GM12878 (cell line): ENCODE measurements around the gene TERF2IP. TPM values are rescaled to one million over a fixed set of nuclear protein-coding genes. Genes with fewer than 3 reads are reported as not detected.

Experiments used
- ATAC-seq: fragments of 200-7000 bp; cut with Tn5 transposase; 3 replicates; pipeline ENCODE4 v1.9.1; 2020; ENCODE audit warnings: mild to moderate bottlenecking, moderate library complexity
- BruUV-seq: library from RNA; stranded (reverse); fragments of 400-500 nt; replicated peaks from 2 replicates; lab custom pipeline; 2021; lab: Mats Ljungman, UMichigan
- CTCF ChIA-PET: fragments of 300-600 bp; sonication (Branson Sonifier 250); formaldehyde crosslinking; extraction: SDS; loops from one replicate; lab custom pipeline; 2021; ENCODE audit warnings: inconsistent platforms; lab: Yijun Ruan, JAX
- POLR2A ChIA-PET: fragments of 350-600 bp; formaldehyde crosslinking; extraction: SDS; loops from one replicate; lab custom pipeline; 2021; ENCODE audit warnings: inconsistent platforms; lab: Charles Lee
- RAD21 ChIA-PET: fragments of 300-600 bp; sonication (Branson Sonifier 250); formaldehyde crosslinking; loops from one replicate; lab custom pipeline; 2023; ENCODE audit warnings: antibody characterized with exemption; ENCODE audit not compliant: unreplicated experiment; lab: Charles Lee
- SMC1A ChIA-PET: fragments of 300-600 bp; sonication (Branson Sonifier 250); formaldehyde crosslinking; loops from one replicate; lab custom pipeline; 2023; ENCODE audit not compliant: unreplicated experiment, uncharacterized antibody; lab: Charles Lee
- DNase-seq: peaks from one replicate; pipeline ENCODE4 v3.0.0-alpha.2; 2011; ENCODE audit warnings: low read depth, low spot score
- FAIRE-seq: peaks from 3 replicates; lab custom pipeline; 2011; peaks lifted over from hg19 to GRCh38; lab: Jason Lieb, UNC
- H2AFZ ChIP-seq: 2 replicates; pipeline ENCODE4 v1.6.0; 2011; ENCODE audit warnings: low read depth, low read length, control low read depth; ENCODE audit not compliant: control insufficient read depth
- H3K27ac ChIP-seq: 2 replicates; pipeline ENCODE4 v1.5.1; 2011; ENCODE audit warnings: control low read depth; ENCODE audit not compliant: control insufficient read depth, insufficient read depth
- H3K27me3 ChIP-seq, 2 experiments: replicated peaks in 1 of 2; 2 replicates each; pipeline versions ENCODE4 v1.6.0 to v1.6.1; 2011; ENCODE audit warnings: low read length in 1 of 2; ENCODE audit not compliant: control insufficient read depth in 2 of 2, insufficient read depth in 2 of 2
- H3K36me3 ChIP-seq, 2 experiments: 2 replicates each; pipeline ENCODE4 v1.5.1; 2011; ENCODE audit warnings: low read length in 1 of 2; ENCODE audit not compliant: control insufficient read depth in 2 of 2, insufficient read depth in 2 of 2
- H3K4me1 ChIP-seq: 2 replicates; pipeline ENCODE4 v1.6.1; 2011; ENCODE audit warnings: mild to moderate bottlenecking, low read length, moderate library complexity, mixed read lengths; ENCODE audit not compliant: control insufficient read depth, insufficient read depth
- H3K4me2 ChIP-seq: 2 replicates; pipeline ENCODE4 v1.6.0; 2011; ENCODE audit warnings: control low read depth; ENCODE audit not compliant: control insufficient read depth, insufficient read depth
- H3K4me3 ChIP-seq: fragments of 200-600 bp; sonication (generic); 2 replicates; pipeline ENCODE4 v1.5.1; 2016
- H3K79me2 ChIP-seq: 2 replicates; pipeline ENCODE4 v1.6.0; 2011; ENCODE audit warnings: low read length; ENCODE audit not compliant: control insufficient read depth, insufficient read depth
- H3K9ac ChIP-seq: 2 replicates; pipeline ENCODE4 v1.8.0; 2011; ENCODE audit warnings: low read length, control low read depth, mixed read lengths; ENCODE audit not compliant: control insufficient read depth, insufficient read depth
- H3K9me3 ChIP-seq: replicated peaks from 3 replicates; pipeline ENCODE4 v1.5.1; 2011; ENCODE audit warnings: mild to moderate bottlenecking, low read length; ENCODE audit not compliant: control insufficient read depth, insufficient read depth
- H4K20me1 ChIP-seq: 2 replicates; pipeline ENCODE4 v1.6.0; 2011; ENCODE audit not compliant: control insufficient read depth, insufficient read depth
- ESRRA ChIP-seq: IDR thresholded peaks from 2 replicates; pipeline ENCODE4 v1.6.1; 2012; ENCODE audit warnings: mild to moderate bottlenecking, low read length, improper control_type of control experiment
- HDAC2 ChIP-seq: fragments of 200-600 bp; sonication (generic); IDR thresholded peaks from 2 replicates; pipeline ENCODE4 v1.6.1; 2017
- SMC3 ChIP-seq: IDR thresholded peaks from 2 replicates; pipeline ENCODE4 v1.6.1; 2011; ENCODE audit warnings: low read length, improper control_type of control experiment, borderline replicate concordance
- ZNF24 ChIP-seq: fragments of 450-650 bp; IDR thresholded peaks from 2 replicates; pipeline ENCODE4 v1.6.1; 2017; ENCODE audit warnings: antibody characterized with exemption, mild to moderate bottlenecking
- WGBS: methylation state at CpG from one replicate; pipeline ENCODE4 v1.1.6; 2016; ENCODE audit warnings: low lambda C conversion rate; ENCODE audit not compliant: insufficient replicate concordance, insufficient coverage; ENCODE audit errors: missing lambda C conversion rate; 5-methylcytosine and 5-hydroxymethylcytosine counted together
- in situ Hi-C: fragments of 300-500 bp; cut with MboI; formaldehyde crosslinking; loops from 9 replicates; pipeline ENCODE4 v1.14.3; 2018; ENCODE audit warnings: mixed read lengths
- intact Hi-C: fragments of 100-400 bp; cut with micrococcal nuclease; formaldehyde crosslinking; loops from one replicate; pipeline ENCODE4 v1.14.2; 2022; ENCODE audit not compliant: unreplicated experiment
- polyA plus RNA-seq, 11 experiments: library from polyadenylated mRNA; depleted of rRNA in 4 of 11; unstranded in 6 of 11; stranded (reverse) in 5 of 11; fragments of >200 nt; fragmentation: Nextera tagmentation in 4 of 11; fragmentation: Illumina TruSeq in 1 of 11; extraction: Ambion mirVana in 4 of 11; extraction: Trizol in 1 of 11; gene quantifications; 1 replicate in 1 of 11; 2 replicates in 10 of 11; pipeline versions ENCODE4 v1.2.1 to v1.2.3, GENCODE V29; 2011 to 2016; ENCODE audit warnings: inconsistent platforms in 2 of 11, missing spikeins in 2 of 11, low read depth in 1 of 11
- total RNA-seq, 4 experiments: library from RNA; depleted of rRNA in 3 of 4; stranded (reverse); fragments of >200 nt in 3 of 4; fragmentation: Illumina TruSeq in 1 of 4; extraction: Trizol in 1 of 4; gene quantifications; 2 replicates each; pipeline versions ENCODE4 v1.2.1 to v1.2.3, GENCODE V29; 2013 to 2021
- TF ChIP-seq, protein P1 (sequence below): fragments of 450-650 bp; IDR thresholded peaks from 2 replicates; pipeline ENCODE4 v1.6.1; 2017; ENCODE audit warnings: mild to moderate bottlenecking
- TF ChIP-seq, protein P2 (sequence below): fragments of 450-650 bp; IDR thresholded peaks from 2 replicates; pipeline ENCODE4 v1.6.1; 2016; ENCODE audit warnings: mild to moderate bottlenecking, moderate library complexity, borderline replicate concordance
- TF ChIP-seq, protein P3 (sequence below): fragments of 450-650 bp; IDR thresholded peaks from 2 replicates; pipeline ENCODE4 v1.6.1; 2018; ENCODE audit warnings: borderline replicate concordance, mild to moderate bottlenecking; ENCODE audit not compliant: partially characterized antibody
- TF ChIP-seq, protein P4 (sequence below): fragments of 450-650 bp; IDR thresholded peaks from 2 replicates; pipeline ENCODE4 v1.6.1; 2018; ENCODE audit warnings: mild to moderate bottlenecking, low read depth, moderate library complexity; ENCODE audit not compliant: partially characterized antibody
- TF ChIP-seq, protein P5 (sequence below): fragments of 450-650 bp; IDR thresholded peaks from 2 replicates; pipeline ENCODE4 v1.6.1; 2016; ENCODE audit warnings: mild to moderate bottlenecking

The TERF2IP gene
- total and polyA plus RNA-seq, 10 of the 15 experiments (the other 5 are each of a cell fraction or from before 2014, with no cell fraction given), result 19.6 to 93.1 (median 54.4) TPM

DNA sequence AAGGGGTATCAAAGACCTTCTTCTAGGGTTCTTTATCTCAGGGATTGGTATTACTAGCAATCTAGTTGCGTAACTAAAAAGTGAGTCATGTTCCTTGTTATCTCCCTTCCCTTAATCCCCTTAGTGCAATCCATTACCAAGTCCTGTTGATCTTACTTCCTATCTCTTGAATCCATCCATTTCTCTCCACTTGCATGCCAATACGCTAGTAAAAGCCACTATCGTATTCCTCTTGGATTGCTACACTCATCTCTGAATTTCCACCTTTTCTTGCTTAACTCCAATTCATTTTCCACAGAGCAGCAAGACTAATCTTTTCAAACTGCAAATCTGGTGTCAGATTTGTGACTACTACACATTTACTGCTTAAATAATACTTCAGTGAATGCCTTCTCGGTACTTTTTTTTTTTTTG, 22.6 kb upstream of the TERF2IP start:
- WGBS, result 96% methylated on average over 4 of the region's 4 CpGs
- DNase-seq (no peak), ATAC-seq (no peak), FAIRE-seq (no peak)
- Histone ChIP-seq H3K4me3 (no peak overlapping the region), H4K20me1 (no peaks in the 10 kb centered on the region), H3K27ac (no peak overlapping the region), H3K9ac (no peak overlapping the region), H3K9me3 (no peaks in the 10 kb centered on the region), H3K79me2 (peaks cover 19% of the 10 kb centered on the region), H2AFZ (no peak overlapping the region), H3K27me3 (no peaks in the 10 kb centered on the region), H3K4me1 (peaks cover 19% of the 10 kb centered on the region), H3K4me2 (no peak overlapping the region), H3K36me3 (peaks cover 14 to 36% of the 10 kb centered on the region in 2 experiments)
- no TSS peak for BruUV-seq
- SMC1A ChIA-PET, result no interaction called here
- RAD21 ChIA-PET, result no interaction called here
- CTCF ChIA-PET, result no interaction called here
- in situ Hi-C loops, result loop anchor here (10.0 kb wide), 1 partner anchor 160 kb away; the partner anchor contains the start of gene TMEM170A
- intact Hi-C loops, result no loop called here
- POLR2A ChIA-PET, result no interaction called here
- TF ChIP-seq, protein P1, sequence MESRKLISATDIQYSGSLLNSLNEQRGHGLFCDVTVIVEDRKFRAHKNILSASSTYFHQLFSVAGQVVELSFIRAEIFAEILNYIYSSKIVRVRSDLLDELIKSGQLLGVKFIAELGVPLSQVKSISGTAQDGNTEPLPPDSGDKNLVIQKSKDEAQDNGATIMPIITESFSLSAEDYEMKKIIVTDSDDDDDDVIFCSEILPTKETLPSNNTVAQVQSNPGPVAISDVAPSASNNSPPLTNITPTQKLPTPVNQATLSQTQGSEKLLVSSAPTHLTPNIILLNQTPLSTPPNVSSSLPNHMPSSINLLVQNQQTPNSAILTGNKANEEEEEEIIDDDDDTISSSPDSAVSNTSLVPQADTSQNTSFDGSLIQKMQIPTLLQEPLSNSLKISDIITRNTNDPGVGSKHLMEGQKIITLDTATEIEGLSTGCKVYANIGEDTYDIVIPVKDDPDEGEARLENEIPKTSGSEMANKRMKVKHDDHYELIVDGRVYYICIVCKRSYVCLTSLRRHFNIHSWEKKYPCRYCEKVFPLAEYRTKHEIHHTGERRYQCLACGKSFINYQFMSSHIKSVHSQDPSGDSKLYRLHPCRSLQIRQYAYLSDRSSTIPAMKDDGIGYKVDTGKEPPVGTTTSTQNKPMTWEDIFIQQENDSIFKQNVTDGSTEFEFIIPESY, result no peak
- TF ChIP-seq, protein P2, sequence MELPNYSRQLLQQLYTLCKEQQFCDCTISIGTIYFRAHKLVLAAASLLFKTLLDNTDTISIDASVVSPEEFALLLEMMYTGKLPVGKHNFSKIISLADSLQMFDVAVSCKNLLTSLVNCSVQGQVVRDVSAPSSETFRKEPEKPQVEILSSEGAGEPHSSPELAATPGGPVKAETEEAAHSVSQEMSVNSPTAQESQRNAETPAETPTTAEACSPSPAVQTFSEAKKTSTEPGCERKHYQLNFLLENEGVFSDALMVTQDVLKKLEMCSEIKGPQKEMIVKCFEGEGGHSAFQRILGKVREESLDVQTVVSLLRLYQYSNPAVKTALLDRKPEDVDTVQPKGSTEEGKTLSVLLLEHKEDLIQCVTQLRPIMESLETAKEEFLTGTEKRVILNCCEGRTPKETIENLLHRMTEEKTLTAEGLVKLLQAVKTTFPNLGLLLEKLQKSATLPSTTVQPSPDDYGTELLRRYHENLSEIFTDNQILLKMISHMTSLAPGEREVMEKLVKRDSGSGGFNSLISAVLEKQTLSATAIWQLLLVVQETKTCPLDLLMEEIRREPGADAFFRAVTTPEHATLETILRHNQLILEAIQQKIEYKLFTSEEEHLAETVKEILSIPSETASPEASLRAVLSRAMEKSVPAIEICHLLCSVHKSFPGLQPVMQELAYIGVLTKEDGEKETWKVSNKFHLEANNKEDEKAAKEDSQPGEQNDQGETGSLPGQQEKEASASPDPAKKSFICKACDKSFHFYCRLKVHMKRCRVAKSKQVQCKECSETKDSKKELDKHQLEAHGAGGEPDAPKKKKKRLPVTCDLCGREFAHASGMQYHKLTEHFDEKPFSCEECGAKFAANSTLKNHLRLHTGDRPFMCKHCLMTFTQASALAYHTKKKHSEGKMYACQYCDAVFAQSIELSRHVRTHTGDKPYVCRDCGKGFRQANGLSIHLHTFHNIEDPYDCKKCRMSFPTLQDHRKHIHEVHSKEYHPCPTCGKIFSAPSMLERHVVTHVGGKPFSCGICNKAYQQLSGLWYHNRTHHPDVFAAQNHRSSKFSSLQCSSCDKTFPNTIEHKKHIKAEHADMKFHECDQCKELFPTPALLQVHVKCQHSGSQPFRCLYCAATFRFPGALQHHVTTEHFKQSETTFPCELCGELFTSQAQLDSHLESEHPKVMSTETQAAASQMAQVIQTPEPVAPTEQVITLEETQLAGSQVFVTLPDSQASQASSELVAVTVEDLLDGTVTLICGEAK, result no peak
- no peak for TF ChIP-seq HDAC2
- TF ChIP-seq ESRRA, result no peak
- TF ChIP-seq, protein P3, sequence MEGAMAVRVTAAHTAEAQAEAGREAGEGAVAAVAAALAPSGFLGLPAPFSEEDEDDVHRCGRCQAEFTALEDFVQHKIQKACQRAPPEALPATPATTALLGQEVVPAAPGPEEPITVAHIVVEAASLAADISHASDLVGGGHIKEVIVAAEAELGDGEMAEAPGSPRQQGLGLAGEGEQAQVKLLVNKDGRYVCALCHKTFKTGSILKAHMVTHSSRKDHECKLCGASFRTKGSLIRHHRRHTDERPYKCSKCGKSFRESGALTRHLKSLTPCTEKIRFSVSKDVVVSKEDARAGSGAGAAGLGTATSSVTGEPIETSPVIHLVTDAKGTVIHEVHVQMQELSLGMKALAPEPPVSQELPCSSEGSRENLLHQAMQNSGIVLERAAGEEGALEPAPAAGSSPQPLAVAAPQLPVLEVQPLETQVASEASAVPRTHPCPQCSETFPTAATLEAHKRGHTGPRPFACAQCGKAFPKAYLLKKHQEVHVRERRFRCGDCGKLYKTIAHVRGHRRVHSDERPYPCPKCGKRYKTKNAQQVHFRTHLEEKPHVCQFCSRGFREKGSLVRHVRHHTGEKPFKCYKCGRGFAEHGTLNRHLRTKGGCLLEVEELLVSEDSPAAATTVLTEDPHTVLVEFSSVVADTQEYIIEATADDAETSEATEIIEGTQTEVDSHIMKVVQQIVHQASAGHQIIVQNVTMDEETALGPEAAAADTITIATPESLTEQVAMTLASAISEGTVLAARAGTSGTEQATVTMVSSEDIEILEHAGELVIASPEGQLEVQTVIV, result no peak
- TF ChIP-seq SMC3, result no peak
- TF ChIP-seq, protein P4, sequence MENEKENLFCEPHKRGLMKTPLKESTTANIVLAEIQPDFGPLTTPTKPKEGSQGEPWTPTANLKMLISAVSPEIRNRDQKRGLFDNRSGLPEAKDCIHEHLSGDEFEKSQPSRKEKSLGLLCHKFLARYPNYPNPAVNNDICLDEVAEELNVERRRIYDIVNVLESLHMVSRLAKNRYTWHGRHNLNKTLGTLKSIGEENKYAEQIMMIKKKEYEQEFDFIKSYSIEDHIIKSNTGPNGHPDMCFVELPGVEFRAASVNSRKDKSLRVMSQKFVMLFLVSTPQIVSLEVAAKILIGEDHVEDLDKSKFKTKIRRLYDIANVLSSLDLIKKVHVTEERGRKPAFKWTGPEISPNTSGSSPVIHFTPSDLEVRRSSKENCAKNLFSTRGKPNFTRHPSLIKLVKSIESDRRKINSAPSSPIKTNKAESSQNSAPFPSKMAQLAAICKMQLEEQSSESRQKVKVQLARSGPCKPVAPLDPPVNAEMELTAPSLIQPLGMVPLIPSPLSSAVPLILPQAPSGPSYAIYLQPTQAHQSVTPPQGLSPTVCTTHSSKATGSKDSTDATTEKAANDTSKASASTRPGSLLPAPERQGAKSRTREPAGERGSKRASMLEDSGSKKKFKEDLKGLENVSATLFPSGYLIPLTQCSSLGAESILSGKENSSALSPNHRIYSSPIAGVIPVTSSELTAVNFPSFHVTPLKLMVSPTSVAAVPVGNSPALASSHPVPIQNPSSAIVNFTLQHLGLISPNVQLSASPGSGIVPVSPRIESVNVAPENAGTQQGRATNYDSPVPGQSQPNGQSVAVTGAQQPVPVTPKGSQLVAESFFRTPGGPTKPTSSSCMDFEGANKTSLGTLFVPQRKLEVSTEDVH, result no peak
- TF ChIP-seq ZNF24, result no peak
- TF ChIP-seq, protein P5, sequence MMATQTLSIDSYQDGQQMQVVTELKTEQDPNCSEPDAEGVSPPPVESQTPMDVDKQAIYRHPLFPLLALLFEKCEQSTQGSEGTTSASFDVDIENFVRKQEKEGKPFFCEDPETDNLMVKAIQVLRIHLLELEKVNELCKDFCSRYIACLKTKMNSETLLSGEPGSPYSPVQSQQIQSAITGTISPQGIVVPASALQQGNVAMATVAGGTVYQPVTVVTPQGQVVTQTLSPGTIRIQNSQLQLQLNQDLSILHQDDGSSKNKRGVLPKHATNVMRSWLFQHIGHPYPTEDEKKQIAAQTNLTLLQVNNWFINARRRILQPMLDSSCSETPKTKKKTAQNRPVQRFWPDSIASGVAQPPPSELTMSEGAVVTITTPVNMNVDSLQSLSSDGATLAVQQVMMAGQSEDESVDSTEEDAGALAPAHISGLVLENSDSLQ, result no peak
